Astrocyte of the hippocampus (primary cell): ENCODE measurements around the gene CRYGC.
A peak's percentile ranks its signal among the peaks of the same experiment; 100 is the strongest.

Experiments used
- DNase-seq: peaks from one replicate; pipeline ENCODE4 v3.0.0; 2011; ENCODE audit warnings: low read depth, low spot score

Gene CRYGC

DNA sequence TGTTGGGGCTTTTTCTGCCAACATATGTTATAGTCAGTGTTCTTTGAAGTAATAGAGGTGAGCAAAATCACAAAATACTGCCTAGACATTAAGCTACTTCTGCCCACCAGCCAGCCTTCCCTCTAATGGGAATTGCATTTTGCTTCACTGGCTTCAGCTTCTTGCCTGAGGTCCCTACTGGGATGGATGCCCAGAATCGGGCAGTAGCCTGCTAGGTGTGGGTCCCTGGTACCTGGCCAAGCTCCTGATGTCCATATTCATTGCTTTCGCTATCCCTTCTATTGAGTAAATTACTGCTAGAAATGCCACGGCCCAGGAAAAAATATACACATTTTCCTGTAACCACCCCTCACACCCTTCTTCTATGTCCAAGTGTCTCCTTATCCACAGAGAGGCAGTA lies 32.3 kb downstream of the CRYGC start:
- DNase-seq: peak; percentile 84

DNA sequence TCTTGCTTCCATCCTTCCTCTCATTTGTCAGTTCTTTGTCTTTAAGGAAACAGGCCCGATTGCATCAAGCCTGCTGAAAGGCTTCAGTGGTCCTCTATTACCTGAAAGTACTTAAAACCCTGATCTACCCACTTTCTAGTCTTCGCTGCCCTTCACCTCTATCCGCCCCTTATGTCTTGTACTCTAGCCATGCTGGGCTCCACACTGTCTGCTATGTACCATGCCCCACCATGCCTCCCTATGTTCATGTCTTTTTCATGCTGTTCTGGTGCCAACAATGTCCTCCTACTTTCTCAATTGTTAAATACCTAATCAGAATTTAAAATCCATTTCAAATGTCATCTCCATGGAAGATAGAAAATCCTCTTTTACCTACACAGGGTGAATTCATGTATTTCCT lies 33.5 kb downstream of the CRYGC start:
- no peak for DNase-seq

DNA sequence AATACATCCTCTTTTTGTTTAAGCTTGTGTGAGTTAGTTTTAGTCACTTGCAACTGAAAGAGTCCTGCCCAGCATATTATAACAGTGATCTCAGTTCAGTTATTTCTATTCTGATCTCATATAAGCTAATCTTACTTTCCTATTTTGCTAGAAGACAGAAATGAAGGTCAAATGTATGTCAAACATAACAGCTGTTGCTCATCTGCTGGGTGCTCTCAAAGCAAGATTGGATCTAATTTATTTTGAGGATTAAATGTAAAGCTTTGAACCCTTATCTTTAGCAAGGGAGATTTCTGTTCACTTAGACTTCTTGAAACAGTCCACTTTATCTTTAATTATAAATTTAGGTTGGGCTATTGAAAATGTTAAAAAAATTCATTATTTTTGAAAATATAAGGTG lies 36.5 kb downstream of the CRYGC start:
- no peak for DNase-seq

DNA sequence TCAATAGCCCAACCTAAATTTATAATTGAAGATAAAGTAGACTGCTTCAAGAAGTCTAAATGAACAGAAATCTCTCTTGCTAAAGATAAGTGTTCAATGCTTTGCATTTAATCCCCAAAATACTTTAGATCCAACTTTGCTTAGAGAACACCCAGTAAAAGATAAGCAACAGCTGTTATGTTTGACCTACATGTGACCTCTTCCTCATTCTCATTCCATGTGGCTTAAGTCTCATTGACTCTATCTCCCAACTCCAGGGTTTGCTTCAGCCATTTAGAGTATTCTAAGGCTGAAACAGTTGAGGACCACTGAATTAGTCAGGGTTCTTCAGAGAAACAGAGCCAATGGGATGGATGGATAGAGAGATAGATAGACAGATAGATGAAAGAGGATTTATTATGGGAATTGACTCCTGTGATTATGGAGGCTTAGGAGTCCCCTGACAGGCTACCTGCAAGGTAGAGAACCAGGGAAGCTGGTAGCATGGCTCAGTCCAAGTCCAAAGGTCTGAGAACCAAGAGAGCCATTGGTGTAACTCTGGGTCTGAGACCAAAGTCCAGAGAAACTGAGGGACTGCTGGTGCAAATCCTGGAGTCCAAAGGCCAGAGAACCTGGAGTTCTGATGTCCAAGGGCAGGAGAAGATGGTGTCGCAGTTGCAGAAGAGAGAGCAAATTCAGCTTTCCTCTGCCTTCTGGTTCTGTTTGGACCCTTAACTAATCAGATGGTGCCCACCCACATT lies 37.4 kb downstream of the CRYGC start:
- no peak for DNase-seq

DNA sequence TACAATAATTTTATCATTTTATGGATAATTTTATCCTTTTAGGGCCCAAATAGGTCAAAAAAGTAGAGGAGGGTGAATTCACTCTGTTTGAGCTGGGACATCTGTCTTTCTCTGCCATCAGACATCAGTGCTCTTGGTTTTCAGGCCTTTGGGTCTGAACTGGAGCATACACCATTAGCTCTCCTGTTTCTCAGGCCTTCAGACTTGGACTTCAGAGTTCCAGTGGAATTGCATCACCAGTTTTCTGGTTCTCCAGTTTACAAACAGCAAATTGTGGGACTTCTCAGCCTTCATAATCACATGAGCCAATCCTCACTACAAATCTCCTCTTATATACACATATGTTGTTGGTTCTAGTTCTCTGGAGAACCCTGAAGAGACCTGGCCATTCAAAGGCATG lies 39.2 kb downstream of the CRYGC start:
- no peak for DNase-seq

DNA sequence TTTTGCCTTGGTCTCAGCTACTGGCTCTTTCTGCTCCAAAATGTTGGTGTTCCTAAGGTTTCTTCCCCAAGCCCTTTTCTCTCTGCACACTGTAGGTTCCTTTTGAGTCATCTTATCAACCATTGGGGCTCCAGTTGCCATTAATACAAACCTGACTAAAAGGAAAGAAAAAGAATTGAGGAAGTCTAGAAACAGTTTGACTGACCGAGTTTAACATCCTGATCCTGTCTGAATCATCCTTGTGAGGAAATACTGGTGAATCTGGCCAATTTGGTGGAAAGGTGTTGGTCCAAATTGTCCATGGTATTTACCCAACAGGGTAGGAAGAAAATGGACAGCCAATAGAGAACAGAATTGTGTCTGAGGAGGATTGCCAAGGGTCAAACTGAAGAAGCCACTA lies 43.6 kb downstream of the CRYGC start:
- DNase-seq: no peak

DNA sequence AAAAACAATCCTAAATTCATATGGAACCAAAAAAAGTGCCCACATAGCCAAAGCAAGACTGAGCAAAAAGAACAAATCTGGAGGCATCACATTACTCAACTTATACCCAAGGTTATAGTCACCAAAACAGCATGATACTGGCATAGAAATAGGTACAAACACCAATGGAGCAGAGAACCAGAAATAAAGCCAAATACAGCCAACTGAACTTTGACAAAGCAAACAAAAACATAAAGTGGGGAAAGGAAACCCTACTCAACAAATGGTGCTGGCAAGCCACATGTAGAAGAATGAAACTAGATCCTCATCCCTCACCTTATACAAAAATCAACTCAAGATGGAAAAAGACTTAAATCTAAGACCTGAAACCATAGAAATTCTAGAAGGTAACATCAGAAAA lies 45.8 kb downstream of the CRYGC start:
- DNase-seq: no peak
